ENCODE data around the gene CLIC6.

- TF ChIP-seq POLR2A (IDR thresholded peaks at IDR 0.05), result no peak
- TF ChIP-seq, protein P1, sequence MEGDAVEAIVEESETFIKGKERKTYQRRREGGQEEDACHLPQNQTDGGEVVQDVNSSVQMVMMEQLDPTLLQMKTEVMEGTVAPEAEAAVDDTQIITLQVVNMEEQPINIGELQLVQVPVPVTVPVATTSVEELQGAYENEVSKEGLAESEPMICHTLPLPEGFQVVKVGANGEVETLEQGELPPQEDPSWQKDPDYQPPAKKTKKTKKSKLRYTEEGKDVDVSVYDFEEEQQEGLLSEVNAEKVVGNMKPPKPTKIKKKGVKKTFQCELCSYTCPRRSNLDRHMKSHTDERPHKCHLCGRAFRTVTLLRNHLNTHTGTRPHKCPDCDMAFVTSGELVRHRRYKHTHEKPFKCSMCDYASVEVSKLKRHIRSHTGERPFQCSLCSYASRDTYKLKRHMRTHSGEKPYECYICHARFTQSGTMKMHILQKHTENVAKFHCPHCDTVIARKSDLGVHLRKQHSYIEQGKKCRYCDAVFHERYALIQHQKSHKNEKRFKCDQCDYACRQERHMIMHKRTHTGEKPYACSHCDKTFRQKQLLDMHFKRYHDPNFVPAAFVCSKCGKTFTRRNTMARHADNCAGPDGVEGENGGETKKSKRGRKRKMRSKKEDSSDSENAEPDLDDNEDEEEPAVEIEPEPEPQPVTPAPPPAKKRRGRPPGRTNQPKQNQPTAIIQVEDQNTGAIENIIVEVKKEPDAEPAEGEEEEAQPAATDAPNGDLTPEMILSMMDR (IDR thresholded peaks at IDR 0.05), result no peak
- no peak for TF ChIP-seq EP300 (IDR thresholded peaks at IDR 0.05)
Measured at GRCh38 chr21:34724857-34725195, 56.0 kb downstream of the CLIC6 start.
